DND-41 (cell line): Measurements from ENCODE around the gene APOF.
"Not testable (repeated sequence)": the region's sequence is repeated elsewhere in the genome, so short reads cannot be mapped to it uniquely, and the experiment has no call there.

Source experiments
- ATAC-seq: fragments of 200-7000 bp; cut with Tn5 transposase; 3 replicates; pipeline ENCODE4 v1.9.1; 2021; ENCODE audit warnings: low read depth; ENCODE audit not compliant: insufficient read depth
- DNase-seq: peaks from one replicate; pipeline ENCODE4 v3.0.0-alpha.2; 2020
- H2AFZ ChIP-seq: 2 replicates; pipeline ENCODE4 v1.6.0; 2012; ENCODE audit warnings: low read depth, low read length
- H3K27ac ChIP-seq: 2 replicates; pipeline ENCODE4 v1.5.1; 2012; ENCODE audit warnings: low read length, inconsistent platforms
- H3K27me3 ChIP-seq: fragments of 200-600 bp; sonication (generic); 2 replicates; pipeline ENCODE4 v1.6.0; 2012; ENCODE audit warnings: low read length, mild to moderate bottlenecking, inconsistent platforms; ENCODE audit not compliant: insufficient read depth, poor library complexity
- H3K36me3 ChIP-seq: 2 replicates; pipeline ENCODE4 v1.5.1; 2012; ENCODE audit warnings: low read length, inconsistent platforms; ENCODE audit not compliant: insufficient read depth
- H3K4me1 ChIP-seq: 2 replicates; pipeline ENCODE4 v1.5.1; 2012; ENCODE audit warnings: mild to moderate bottlenecking, low read length; ENCODE audit not compliant: insufficient read depth
- H3K4me2 ChIP-seq: 2 replicates; pipeline ENCODE4 v1.6.0; 2012; ENCODE audit warnings: mild to moderate bottlenecking, moderate library complexity, low read length, inconsistent platforms; ENCODE audit not compliant: insufficient read depth
- H3K4me3 ChIP-seq, 2 experiments: fragments of 200-600 bp in 1 of 2; shearing (Covaris generic) in 1 of 2; 2 replicates each; pipeline ENCODE4 v1.5.1; 2012 to 2016; ENCODE audit warnings: inconsistent platforms in 2 of 2, low read length in 2 of 2, mild to moderate bottlenecking in 2 of 2, low read depth in 1 of 2, moderate library complexity in 1 of 2
- H3K79me2 ChIP-seq: 2 replicates; pipeline ENCODE4 v1.6.0; 2012; ENCODE audit warnings: low read length, inconsistent platforms; ENCODE audit not compliant: insufficient read depth
- H3K9ac ChIP-seq: 2 replicates; pipeline ENCODE4 v1.6.0; 2012; ENCODE audit warnings: low read depth, mild to moderate bottlenecking, inconsistent platforms, low read length, moderate library complexity
- H3K9me3 ChIP-seq: 2 replicates; pipeline ENCODE4 v1.5.1; 2012; ENCODE audit warnings: low read length, moderate library complexity, mild to moderate bottlenecking, inconsistent platforms; ENCODE audit not compliant: insufficient read depth, severe bottlenecking
- H4K20me1 ChIP-seq: 2 replicates; pipeline ENCODE4 v1.6.0; 2012; ENCODE audit warnings: low read length; ENCODE audit not compliant: insufficient read depth
- CTCF ChIP-seq: IDR thresholded peaks from 2 replicates; pipeline ENCODE4 v1.5.1; 2012; ENCODE audit warnings: borderline replicate concordance, low read length, moderate library complexity, mild to moderate bottlenecking; ENCODE audit not compliant: poor library complexity, severe bottlenecking; ENCODE audit errors: extremely low read depth
- EZH2 ChIP-seq: IDR thresholded peaks from 3 replicates; pipeline ENCODE4 v1.6.1; 2012; ENCODE audit warnings: borderline replicate concordance, low read depth, mild to moderate bottlenecking, moderate library complexity, low read length, inconsistent platforms; ENCODE audit not compliant: severe bottlenecking

The APOF gene

GRCh38 chr12:56408799-56409417 lies 46.3 kb upstream of the APOF start:
- no peak overlapping the region for H3K9ac ChIP-seq
- no peak for DNase-seq
- no peaks in the 10 kb centered on the region for H3K9me3 ChIP-seq
- H2AFZ ChIP-seq, result no peak overlapping the region
- H3K4me3 ChIP-seq, result no peak overlapping the region
- no peak overlapping the region for H3K4me2 ChIP-seq
- no peaks in the 10 kb centered on the region; the same call in 1 of the 2 replicates for H4K20me1 ChIP-seq
- no peaks in the 10 kb centered on the region for H3K79me2 ChIP-seq
- TF ChIP-seq EZH2 (no peak), CTCF (no peak)
- ATAC-seq, result no peak
- no peaks in the 10 kb centered on the region for H3K27me3 ChIP-seq
- peaks cover 8% of the 10 kb centered on the region; the same call in 1 of the 2 replicates for H3K36me3 ChIP-seq
- no peaks in the 10 kb centered on the region for H3K4me1 ChIP-seq
- no peak overlapping the region for H3K27ac ChIP-seq

- not testable (repeated sequence) for H3K36me3 ChIP-seq, DNase-seq, H3K4me1 ChIP-seq, H3K4me2 ChIP-seq, ATAC-seq, H3K4me3 ChIP-seq, H3K9ac ChIP-seq, H2AFZ ChIP-seq, H3K79me2 ChIP-seq, H3K27ac ChIP-seq, H3K9me3 ChIP-seq, H3K27me3 ChIP-seq, H4K20me1 ChIP-seq
These were observed 41.6 kb upstream of the APOF start for GRCh38 chr12:56404227-56404626.

- not testable (repeated sequence) for H3K27me3 ChIP-seq, DNase-seq, H3K36me3 ChIP-seq, H3K9me3 ChIP-seq, H3K9ac ChIP-seq, ATAC-seq, H3K79me2 ChIP-seq, H3K4me1 ChIP-seq, H3K27ac ChIP-seq, H3K4me3 ChIP-seq, H3K4me2 ChIP-seq, H2AFZ ChIP-seq, H4K20me1 ChIP-seq
These were observed 39.0 kb upstream of the APOF start for GRCh38 chr12:56401612-56402011.

GRCh38 chr12:56401125-56401524 lies 38.5 kb upstream of the APOF start:
- H3K36me3 ChIP-seq, H2AFZ ChIP-seq, ATAC-seq, H3K27me3 ChIP-seq, H3K4me3 ChIP-seq, H3K79me2 ChIP-seq, H3K4me1 ChIP-seq, DNase-seq, H4K20me1 ChIP-seq, H3K9ac ChIP-seq, H3K4me2 ChIP-seq, H3K9me3 ChIP-seq, H3K27ac ChIP-seq: not testable (repeated sequence)

- ATAC-seq, H3K4me1 ChIP-seq: not testable (repeated sequence)
These were observed 36.8 kb upstream of the APOF start for GRCh38 chr12:56399466-56399865.

More at GRCh38 chr12:56399466-56399865, 36.8 kb upstream of the APOF start:
- H3K36me3 ChIP-seq, H3K4me3 ChIP-seq, H2AFZ ChIP-seq, H3K4me2 ChIP-seq, H4K20me1 ChIP-seq, H3K9ac ChIP-seq, DNase-seq, H3K9me3 ChIP-seq, H3K79me2 ChIP-seq, H3K27ac ChIP-seq, H3K27me3 ChIP-seq: not testable (repeated sequence)
